Inferior parietal cortex (tissue), 1 donor: ENCODE measurements around the gene PRKN.
"Not testable (repeated sequence)": the region's sequence is repeated elsewhere in the genome, so short reads cannot be mapped to it uniquely, and the experiment has no call there.

Experiments
- DNase-seq: peaks from one replicate; pipeline ENCODE4 v3.0.0-alpha.2; 2016; ENCODE audit errors: extremely low spot score

PRKN gene

GRCh38 chr6:161318456-161318855 lies 1409.1 kb downstream of the PRKN start:
- peak; percentile 78 for DNase-seq

GRCh38 chr6:161316531-161316930 lies 1411.0 kb downstream of the PRKN start:
- no peak for DNase-seq

GRCh38 chr6:161315246-161315917 lies 1412.2 kb downstream of the PRKN start:
- not testable (repeated sequence) for DNase-seq

- not testable (repeated sequence) for DNase-seq
Measured at GRCh38 chr6:161314541-161315245, 1412.9 kb downstream of the PRKN start.

DNA sequence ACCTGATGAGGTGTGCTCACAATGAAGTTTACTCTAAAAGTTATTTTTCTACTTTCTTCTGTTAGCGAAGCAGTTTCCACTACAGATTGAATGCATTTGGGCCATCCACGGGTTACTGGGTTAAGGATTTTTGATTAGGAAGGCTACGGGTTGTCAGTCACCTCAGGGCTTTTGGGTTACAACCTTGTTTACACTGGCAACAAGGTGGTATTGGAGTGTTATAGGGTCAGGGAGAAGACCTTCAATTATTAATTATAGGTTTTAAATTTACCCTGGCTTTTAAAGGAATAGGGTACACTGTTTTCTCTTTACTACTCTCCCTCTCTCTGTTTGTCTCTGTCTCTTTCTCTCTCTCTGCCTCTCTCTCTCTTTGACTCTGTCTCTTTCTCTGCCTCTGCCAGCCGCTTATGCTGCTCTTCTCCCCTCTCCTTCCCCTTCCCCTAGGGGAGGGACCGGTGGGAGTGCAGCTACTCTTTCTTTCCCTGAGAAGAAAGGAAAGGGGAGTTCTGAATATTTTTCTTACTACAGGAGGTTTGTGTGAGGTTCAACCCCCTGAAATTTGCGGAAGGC lies 1413.5 kb downstream of the PRKN start:
- DNase-seq = no peak

- DNase-seq = not testable (repeated sequence)
Measured at GRCh38 chr6:161313475-161313874, 1414.1 kb downstream of the PRKN start.

DNA sequence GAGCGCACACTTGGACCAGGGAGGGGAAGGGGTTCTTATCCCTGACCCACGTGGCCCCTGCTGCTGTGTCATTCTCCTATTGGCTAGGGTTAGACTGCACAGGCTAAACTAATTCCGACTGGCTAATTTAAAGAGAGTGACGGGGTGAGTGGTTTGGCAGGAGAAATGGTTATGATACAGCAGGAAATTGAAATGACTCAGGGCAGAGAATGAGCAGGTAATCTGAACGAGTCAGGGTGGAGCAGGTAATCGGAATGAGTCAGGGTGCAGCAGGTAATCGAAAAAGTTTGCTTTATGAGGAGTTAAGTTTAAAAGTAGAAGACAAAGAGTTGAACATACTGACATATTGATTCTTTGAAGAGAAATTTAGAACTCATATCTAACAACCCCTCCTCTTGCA lies 1417.8 kb downstream of the PRKN start:
- not testable (repeated sequence) for DNase-seq

DNA sequence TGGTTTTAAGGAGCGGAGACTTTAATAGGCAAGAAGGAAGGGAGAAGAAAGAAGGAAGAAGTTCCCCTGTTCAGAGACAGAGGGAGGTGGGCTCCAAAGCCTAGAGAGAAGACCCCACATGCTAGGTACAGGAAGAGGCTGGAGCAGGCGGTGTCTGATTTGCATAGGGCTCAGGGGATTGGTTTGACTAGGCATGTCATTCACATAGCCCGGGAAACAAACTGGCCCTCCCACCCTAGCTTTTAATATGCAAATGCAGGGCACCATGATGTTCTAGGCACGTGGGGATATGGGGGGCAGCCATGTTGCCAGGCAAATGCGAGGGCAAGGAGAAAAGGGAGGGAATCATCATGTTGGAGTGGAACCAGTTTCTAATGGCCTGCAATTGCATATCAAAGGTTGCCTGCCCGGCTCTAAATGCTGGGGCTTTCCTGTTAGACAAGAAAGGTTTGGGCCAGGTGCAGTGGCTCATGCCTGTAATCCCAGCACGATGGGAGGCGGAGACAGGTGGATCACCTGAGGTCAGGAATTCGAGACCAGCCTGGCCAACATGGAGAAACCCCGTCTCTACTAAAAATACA lies 1419.4 kb downstream of the PRKN start:
- DNase-seq = no peak

DNA sequence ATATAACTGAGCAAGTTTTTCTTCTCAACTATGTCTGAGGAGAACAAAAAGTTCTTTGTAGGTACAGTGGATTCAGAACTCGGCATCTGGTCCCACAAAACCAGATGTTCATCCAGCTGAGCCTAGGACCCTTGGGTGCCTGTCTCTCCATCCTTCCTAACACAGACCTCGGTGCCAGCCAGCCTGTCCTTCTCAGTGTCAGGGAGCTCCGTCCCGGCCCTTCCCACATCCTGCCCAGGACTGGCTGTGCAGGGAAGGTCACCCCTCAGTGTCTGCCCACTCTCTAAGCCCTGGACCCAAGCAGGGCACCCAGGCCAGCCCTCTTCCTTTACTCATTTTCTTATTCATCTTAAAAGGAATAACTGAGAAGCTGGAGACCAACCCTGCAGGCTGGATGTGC lies 1421.7 kb downstream of the PRKN start:
- DNase-seq = no peak

DNA sequence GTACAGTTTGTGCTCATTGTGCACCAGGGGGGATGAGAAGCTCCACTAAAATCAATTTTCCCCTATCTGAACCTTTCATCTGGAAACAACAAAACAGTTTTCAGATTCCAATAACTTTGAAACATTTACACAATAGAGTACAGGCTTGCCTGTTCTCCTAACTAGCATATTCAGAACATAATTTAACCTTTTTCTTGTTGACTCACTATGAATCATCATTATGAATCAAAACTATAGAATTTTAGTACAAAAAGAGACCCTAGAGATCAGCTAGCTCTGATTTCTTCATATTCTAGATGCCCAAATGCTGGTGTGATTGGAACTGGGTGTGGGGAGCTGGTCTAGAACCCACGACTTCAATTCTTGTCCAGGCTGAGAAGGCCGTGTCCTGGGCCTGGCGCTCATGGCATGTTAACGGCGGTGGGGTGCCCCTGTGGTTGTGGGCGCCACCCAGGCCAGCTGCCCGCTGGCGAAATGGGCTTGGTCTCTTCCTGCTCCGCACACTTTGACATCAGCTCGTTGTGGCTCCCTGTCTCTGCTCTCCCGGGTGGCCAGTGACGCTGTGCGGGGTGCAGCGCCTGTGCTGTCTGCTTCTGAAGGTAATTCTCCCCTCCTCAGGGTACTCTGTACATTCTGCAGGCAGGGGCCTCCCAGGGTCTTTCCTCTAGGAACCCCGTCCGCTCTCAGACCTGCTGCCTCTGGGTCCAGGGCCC lies 1423.8 kb downstream of the PRKN start:
- DNase-seq = no peak

- DNase-seq = no peak
Measured at GRCh38 chr6:161302949-161303348, 1424.6 kb downstream of the PRKN start.

DNA sequence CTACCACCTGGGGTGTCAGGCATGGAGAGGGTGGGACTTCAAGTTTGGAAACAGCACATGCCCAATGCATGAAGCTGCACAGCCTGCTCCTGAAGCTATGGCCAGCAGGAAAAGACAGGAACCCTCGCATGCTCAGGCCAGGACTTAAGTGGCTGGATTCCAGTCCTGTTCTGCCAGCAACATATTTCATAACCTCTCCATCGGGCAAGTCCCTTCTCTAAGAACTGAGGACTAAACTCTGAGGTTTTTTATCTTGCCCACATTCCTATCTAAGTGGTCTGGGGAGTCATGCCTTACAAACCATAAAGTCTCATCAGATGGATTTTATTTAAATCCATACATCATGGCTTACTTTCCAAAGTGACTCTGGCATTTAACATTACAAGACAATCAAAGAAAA lies 1426.2 kb downstream of the PRKN start:
- DNase-seq = no peak

GRCh38 chr6:161300823-161301222 lies 1426.7 kb downstream of the PRKN start:
- DNase-seq = no peak

DNA sequence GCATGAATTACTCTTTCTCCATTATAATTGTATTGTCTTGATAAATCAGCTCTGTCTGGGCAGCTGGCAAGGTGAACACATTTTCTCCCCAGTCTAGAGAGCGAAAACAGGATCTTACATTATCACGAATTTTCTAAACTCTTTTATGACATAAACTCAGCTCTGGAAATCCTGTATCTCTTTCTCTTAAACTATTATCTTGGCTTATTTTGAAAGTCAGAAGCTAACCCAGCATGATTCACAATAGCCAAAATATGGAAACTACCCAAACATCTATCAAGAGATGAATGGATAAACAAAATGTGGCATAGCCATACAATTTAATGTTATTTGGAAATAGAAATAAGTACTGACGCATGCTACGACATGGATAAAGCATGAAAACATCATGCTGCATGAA lies 1427.8 kb downstream of the PRKN start:
- no peak for DNase-seq
